GM18907 (cell line): Measurements from ENCODE around the gene ZNF3.
A peak's percentile ranks its signal among the peaks of the same experiment; 100 is the strongest.
"Not testable (repeated sequence)": the region's sequence is repeated elsewhere in the genome, so short reads cannot be mapped to it uniquely, and the experiment has no call there.

Experiments used
- ATAC-seq: cut with Tn5 transposase; IDR thresholded peaks from one replicate; pipeline ENCODE4 v1.9.1; 2021; ENCODE audit warnings: mild to moderate bottlenecking, moderate library complexity; ENCODE audit not compliant: unreplicated experiment

Gene ZNF3

GRCh38 chr7:100081535-100082102 lies at the start of gene ZNF3:
ZNF3 (minus strand) TSS chr7:100081723; CDS start chr7:100077357, 4,366 bp downstream.
- ATAC-seq: peak; percentile 84

- ATAC-seq: no peak
Observed at GRCh38 chr7:100130608-100131453, 49.3 kb upstream of the ZNF3 start.

GRCh38 chr7:100130220-100130607 lies 48.7 kb upstream of the ZNF3 start:
- not testable (repeated sequence) for ATAC-seq

- no peak for ATAC-seq
Observed at GRCh38 chr7:100128637-100128963, 47.1 kb upstream of the ZNF3 start.

GRCh38 chr7:100127866-100128636 lies 46.5 kb upstream of the ZNF3 start:
- ATAC-seq: no peak

GRCh38 chr7:100126931-100127865 lies 45.7 kb upstream of the ZNF3 start, which contains the start of gene MBLAC1:
MBLAC1 (plus strand) TSS chr7:100126967; CDS start chr7:100127396, 429 bp downstream.
- ATAC-seq: peak; percentile 69

- ATAC-seq: peak; percentile 28
Observed at GRCh38 chr7:100126239-100126930, 44.9 kb upstream of the ZNF3 start.

- no peak for ATAC-seq
Observed at GRCh38 chr7:100124301-100125230, 43.0 kb upstream of the ZNF3 start.

- no peak for ATAC-seq
Observed at GRCh38 chr7:100122568-100122967, 41.0 kb upstream of the ZNF3 start.

GRCh38 chr7:100122067-100122466 lies 40.5 kb upstream of the ZNF3 start:
- no peak for ATAC-seq

- no peak for ATAC-seq
Observed at GRCh38 chr7:100120733-100121036, 39.2 kb upstream of the ZNF3 start.

GRCh38 chr7:100119970-100120732 lies 38.6 kb upstream of the ZNF3 start:
- peak; percentile 33 for ATAC-seq

- peak; percentile 72 for ATAC-seq
Observed at GRCh38 chr7:100119072-100119969, 37.8 kb upstream of the ZNF3 start, which contains the start of the genes CNPY4 and TAF6. CNPY4 (plus strand) TSS chr7:100119634; CDS start chr7:100119745, 111 bp downstream. TAF6 (minus strand) TSS chr7:100119358; CDS start chr7:100114209, 5,149 bp downstream.

- no peak for ATAC-seq
Observed at GRCh38 chr7:100118388-100119071, 37.0 kb upstream of the ZNF3 start.

GRCh38 chr7:100115026-100115425 lies 33.5 kb upstream of the ZNF3 start:
- ATAC-seq: no peak

GRCh38 chr7:100111914-100112313 lies 30.4 kb upstream of the ZNF3 start:
- ATAC-seq: no peak
